HG03280 (cell line): Measurements from ENCODE around the gene RCN1.

ENCODE experiments used
- ATAC-seq: cut with Tn5 transposase; IDR thresholded peaks from one replicate; pipeline ENCODE4 v1.9.1; 2021; ENCODE audit warnings: mild to moderate bottlenecking, moderate library complexity; ENCODE audit not compliant: unreplicated experiment

RCN1 gene

GRCh38 chr11:32151027-32151426, 60.2 kb downstream of the RCN1 start:
- ATAC-seq, result no peak

- no peak for ATAC-seq
These were observed 61.3 kb downstream of the RCN1 start for GRCh38 chr11:32152216-32152615.

GRCh38 chr11:32152821-32153220, 61.9 kb downstream of the RCN1 start:
- no peak for ATAC-seq

DNA sequence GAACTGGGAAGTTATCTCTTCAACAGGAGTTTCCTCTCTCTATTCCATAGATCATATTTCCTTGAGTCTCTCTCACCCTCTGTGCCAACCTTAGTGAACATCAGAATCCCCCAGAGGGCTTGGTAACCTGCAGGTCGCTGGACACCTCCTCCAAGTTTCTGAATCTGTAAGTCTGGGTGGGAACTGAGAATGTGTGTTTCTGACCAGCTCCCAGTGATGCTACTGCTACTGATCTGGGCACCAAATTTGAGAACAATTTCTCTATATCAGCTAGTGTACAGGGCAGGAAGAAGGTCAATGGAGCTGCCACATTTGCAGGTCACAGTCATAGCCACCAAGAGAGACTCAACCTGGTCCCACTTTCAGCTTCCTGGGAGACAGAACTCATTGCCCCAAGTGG, 62.9 kb downstream of the RCN1 start:
- no peak for ATAC-seq

GRCh38 chr11:32154275-32154674, 63.4 kb downstream of the RCN1 start:
- ATAC-seq, result no peak
